BLaER1 treated with 17β-estradiol and CSF1 and Interleukin-3, amounts not matched to agents 10 nM and 100 nM (cell line): ENCODE data around the gene MPG.

Experiments used
- H3K27ac ChIP-seq, 11 experiments: shearing (Covaris generic); formaldehyde crosslinking; 2 replicates each; pipeline ENCODE4 v1.8.1; 2022
- H3K27me3 ChIP-seq, 11 experiments: shearing (Covaris generic); formaldehyde crosslinking; 2 replicates each; pipeline ENCODE4 v1.8.1; 2022
- H3K36me3 ChIP-seq, 11 experiments: shearing (Covaris generic); formaldehyde crosslinking; 2 replicates each; pipeline ENCODE4 v1.8.1; 2022
- H3K4me1 ChIP-seq, 10 experiments: shearing (Covaris generic); formaldehyde crosslinking; 2 replicates each; pipeline ENCODE4 v1.8.1; 2022
- H3K4me2 ChIP-seq, 11 experiments: shearing (Covaris generic); formaldehyde crosslinking; 2 replicates each; pipeline ENCODE4 v1.8.1; 2022
- H3K4me3 ChIP-seq, 10 experiments: shearing (Covaris generic); formaldehyde crosslinking; 2 replicates each; pipeline ENCODE4 v1.8.1; 2022
- H3K9ac ChIP-seq, 11 experiments: shearing (Covaris generic); formaldehyde crosslinking; 2 replicates each; pipeline ENCODE4 v1.8.1; 2022
- H3K9me3 ChIP-seq, 11 experiments: shearing (Covaris generic); formaldehyde crosslinking; replicated peaks in 1 of 11; 2 replicates each; pipeline ENCODE4 v1.8.1; 2022
- H4K20me1 ChIP-seq, 11 experiments: shearing (Covaris generic); formaldehyde crosslinking; 2 replicates each; pipeline ENCODE4 v1.8.1; 2022
- Cebpa-rat ChIP-seq, 11 experiments: shearing (Covaris generic); IDR thresholded peaks; 2 replicates each; pipeline ENCODE4 v1.8.1; 2022

Gene MPG

GRCh38 chr16:86483-86952 lies 8.5 kb downstream of the MPG start:
- peaks cover 64 to 88% (median 75%) of the 10 kb centered on the region in 11 experiments for H3K36me3 ChIP-seq

GRCh38 chr16:88613-89012 lies 10.6 kb downstream of the MPG start:
- Histone ChIP-seq H3K9ac (0 out of 22 replicates have a peak overlapping the region, but pooled peaks of 1 of the 11 experiments have one; percentile 7), H3K4me2 (peak overlapping the region in 4 of 11 experiments; percentile 29 to 52 (median 33); a peak in 5 of 22 replicates), H4K20me1 (peaks cover 6 to 88% (median 47%) of the 10 kb centered on the region in 11 experiments; a peak in 16 of 22 replicates), H3K9me3 (no peaks in the 10 kb centered on the region), H3K27ac (peak overlapping the region in 5 of 11 experiments; percentile 7 to 47 (median 23); a peak in 3 of 22 replicates), H3K4me1 (peaks cover 34 to 69% (median 56%) of the 10 kb centered on the region in 10 experiments), H3K4me3 (no peak overlapping the region), H3K27me3 (no peaks in the 10 kb centered on the region), H3K36me3 (peaks cover 65 to 85% (median 79%) of the 10 kb centered on the region in 11 experiments)
- TF ChIP-seq Cebpa-rat (IDR thresholded peaks at IDR 0.05) = no peak

More at GRCh38 chr16:86483-86952, 8.5 kb downstream of the MPG start:
- Histone ChIP-seq H3K9me3 (no peaks in the 10 kb centered on the region), H3K4me2 (peak overlapping the region; percentile 78 to 99 (median 93); a peak in 21 of 22 replicates), H3K9ac (peak overlapping the region; percentile 50 to 82 (median 75); a peak in 20 of 22 replicates), H3K27ac (peak overlapping the region in 10 of 11 experiments; percentile 56 to 99 (median 88); a peak in 17 of 22 replicates), H3K4me3 (peak overlapping the region in 2 of 10 experiments; percentile 24 to 50; a peak in 2 of 20 replicates), H3K4me1 (peaks cover 52 to 81% (median 75%) of the 10 kb centered on the region in 10 experiments), H3K27me3 (no peaks in the 10 kb centered on the region), H4K20me1 (peaks cover 6 to 83% (median 35%) of the 10 kb centered on the region in 11 experiments; a peak in 16 of 22 replicates)
- TF ChIP-seq Cebpa-rat (IDR thresholded peaks at IDR 0.05) = no peak

GRCh38 chr16:89391-90302 lies 11.6 kb downstream of the MPG start:
- peak overlapping the region in 6 of 11 experiments; percentile 7 to 27 (median 14); a peak in 4 of 22 replicates for H3K9ac ChIP-seq
- no peak for TF ChIP-seq Cebpa-rat (IDR thresholded peaks at IDR 0.05)
- no peak overlapping the region; a peak in 1 of 22 replicates for H3K4me2 ChIP-seq
- peaks cover 23 to 59% (median 45%) of the 10 kb centered on the region in 10 experiments for H3K4me1 ChIP-seq
- H4K20me1 ChIP-seq = peaks cover 0 to 87% (median 47%) of the 10 kb centered on the region in 11 experiments; a peak in 16 of 22 replicates
- H3K36me3 ChIP-seq = peaks cover 75 to 94% (median 80%) of the 10 kb centered on the region in 11 experiments
- H3K27ac ChIP-seq = peak overlapping the region in 4 of 11 experiments; percentile 7 to 47 (median 18); a peak in 5 of 22 replicates
- no peaks in the 10 kb centered on the region for H3K9me3 ChIP-seq
- H3K27me3 ChIP-seq = no peaks in the 10 kb centered on the region
- no peak overlapping the region for H3K4me3 ChIP-seq

GRCh38 chr16:91484-91883 lies 13.5 kb downstream of the MPG start:
- no peaks in the 10 kb centered on the region for H3K9me3 ChIP-seq
- H3K4me3 ChIP-seq = no peak overlapping the region
- peaks cover 69 to 93% (median 80%) of the 10 kb centered on the region in 11 experiments for H3K36me3 ChIP-seq
- peaks cover 0 to 82% (median 34%) of the 10 kb centered on the region in 11 experiments; a peak in 15 of 22 replicates for H4K20me1 ChIP-seq
- no peak overlapping the region for H3K4me2 ChIP-seq
- peak overlapping the region in 1 of 11 experiments; percentile 38; a peak in 2 of 22 replicates for H3K27ac ChIP-seq
- TF ChIP-seq Cebpa-rat (IDR thresholded peaks at IDR 0.05) = no peak
- H3K4me1 ChIP-seq = peaks cover 5 to 40% (median 27%) of the 10 kb centered on the region in 10 experiments
- H3K27me3 ChIP-seq = no peaks in the 10 kb centered on the region
- peak overlapping the region in 3 of 11 experiments; percentile 33 to 41 (median 35); a peak in 3 of 22 replicates for H3K9ac ChIP-seq

GRCh38 chr16:92431-93339 lies 14.7 kb downstream of the MPG start:
- no peak for TF ChIP-seq Cebpa-rat (IDR thresholded peaks at IDR 0.05)
- Histone ChIP-seq H3K36me3 (peaks cover 62 to 85% (median 73%) of the 10 kb centered on the region in 11 experiments), H3K27ac (no peak overlapping the region; a peak in 1 of 22 replicates), H4K20me1 (peaks cover 6 to 87% (median 37%) of the 10 kb centered on the region in 11 experiments; a peak in 18 of 22 replicates), H3K4me3 (no peak overlapping the region), H3K27me3 (no peaks in the 10 kb centered on the region), H3K9me3 (no peaks in the 10 kb centered on the region), H3K4me1 (peaks cover 5 to 39% (median 20%) of the 10 kb centered on the region in 10 experiments; a peak in 15 of 20 replicates), H3K4me2 (no peak overlapping the region), H3K9ac (no peak overlapping the region; a peak in 1 of 22 replicates)

GRCh38 chr16:94918-95265 lies 16.9 kb downstream of the MPG start:
- Histone ChIP-seq H3K4me2 (no peak overlapping the region), H4K20me1 (peaks cover 0 to 74% (median 35%) of the 10 kb centered on the region in 11 experiments; a peak in 18 of 22 replicates), H3K4me3 (no peak overlapping the region), H3K27ac (no peak overlapping the region), H3K4me1 (peaks cover 5 to 32% (median 9%) of the 10 kb centered on the region in 10 experiments; a peak in 16 of 20 replicates), H3K27me3 (no peaks in the 10 kb centered on the region), H3K9me3 (no peaks in the 10 kb centered on the region), H3K36me3 (peaks cover 55 to 85% (median 72%) of the 10 kb centered on the region in 11 experiments), H3K9ac (no peak overlapping the region; a peak in 1 of 22 replicates)
- TF ChIP-seq Cebpa-rat (IDR thresholded peaks at IDR 0.05) = no peak

- H3K9me3 ChIP-seq = no peaks in the 10 kb centered on the region
- H3K4me2 ChIP-seq = peak overlapping the region in 1 of 11 experiments; percentile 35; a peak in 1 of 22 replicates
- H3K36me3 ChIP-seq = peaks cover 42 to 81% (median 62%) of the 10 kb centered on the region in 11 experiments
- no peaks in the 10 kb centered on the region for H3K27me3 ChIP-seq
- TF ChIP-seq Cebpa-rat (IDR thresholded peaks at IDR 0.05) = no peak
- H3K27ac ChIP-seq = no peak overlapping the region
- H3K9ac ChIP-seq = peak overlapping the region in 1 of 11 experiments; percentile 44; a peak in 1 of 22 replicates
- H3K4me1 ChIP-seq = peaks cover 5 to 31% (median 8%) of the 10 kb centered on the region in 10 experiments; a peak in 16 of 20 replicates
- H4K20me1 ChIP-seq = peaks cover 0 to 74% (median 32%) of the 10 kb centered on the region in 11 experiments; a peak in 18 of 22 replicates
- H3K4me3 ChIP-seq = no peak overlapping the region
These were observed 18.9 kb downstream of the MPG start for GRCh38 chr16:96935-97381.
